ENCODE measurements around the gene TNFSF18.

TNFSF18 gene

GRCh38 chr1:173038875-173039554, 11.7 kb downstream of the TNFSF18 start:
- peak; percentile 40 for DNase-seq

GRCh38 chr1:173024543-173024942, 26.2 kb downstream of the TNFSF18 start:
- DNase-seq = no peak

- DNase-seq = no peak
Measured at GRCh38 chr1:173023343-173023742, 27.4 kb downstream of the TNFSF18 start.

- DNase-seq = no peak
Measured at GRCh38 chr1:173020138-173020750, 30.5 kb downstream of the TNFSF18 start.

GRCh38 chr1:173017792-173018191, 32.9 kb downstream of the TNFSF18 start:
- DNase-seq = no peak

GRCh38 chr1:173016419-173016818, 34.3 kb downstream of the TNFSF18 start:
- DNase-seq = no peak

- DNase-seq = no peak
Measured at GRCh38 chr1:173015629-173016028, 35.1 kb downstream of the TNFSF18 start.

GRCh38 chr1:173014160-173014559, 36.6 kb downstream of the TNFSF18 start:
- no peak for DNase-seq

- DNase-seq = no peak
Measured at GRCh38 chr1:173012126-173012525, 38.6 kb downstream of the TNFSF18 start.

GRCh38 chr1:173009597-173009996, 41.1 kb downstream of the TNFSF18 start:
- no peak for DNase-seq

GRCh38 chr1:173005196-173005864, 45.4 kb downstream of the TNFSF18 start:
- no peak for DNase-seq

- no peak for DNase-seq
Measured at GRCh38 chr1:173002891-173003838, 47.6 kb downstream of the TNFSF18 start.

GRCh38 chr1:172999349-172999748, 51.4 kb downstream of the TNFSF18 start:
- DNase-seq = no peak

GRCh38 chr1:172997941-172998361, 52.8 kb downstream of the TNFSF18 start:
- DNase-seq = no peak

GRCh38 chr1:172993640-172994039, 57.1 kb downstream of the TNFSF18 start:
- DNase-seq = no peak

- DNase-seq = no peak
Measured at GRCh38 chr1:172991674-172992400, 58.9 kb downstream of the TNFSF18 start.

- DNase-seq = no peak
Measured at GRCh38 chr1:172990598-172991215, 60.0 kb downstream of the TNFSF18 start.
